A673 (cell line): ENCODE data around the gene FTCDNL1.

ENCODE experiments used
- CTCF ChIP-seq: fragments of 300-800, 200-600 bp; sonication (generic); conservative IDR thresholded peaks from 2 replicates; pipeline ENCODE4 v1.5.1; 2017; ENCODE audit warnings: low read depth, mild to moderate bottlenecking, antibody characterized with exemption, low read length, moderate library complexity, mixed read lengths
- EZH2 ChIP-seq: fragments of 200-600 bp; sonication (generic); IDR thresholded peaks from 2 replicates; pipeline ENCODE4 v1.6.1; 2017; ENCODE audit warnings: borderline replicate concordance, low read depth, mild to moderate bottlenecking, mixed read lengths, antibody characterized with exemption, low read length; ENCODE audit not compliant: poor library complexity, severe bottlenecking

- no peak for TF ChIP-seq CTCF
- TF ChIP-seq EZH2, result no peak
Measured at GRCh38 chr2:199851883-199852282, 891 bp upstream of the FTCDNL1 start.
